MM.1S (cell line): ENCODE data around the gene SYNCRIP.
"Not testable (repeated sequence)": the region's sequence is repeated elsewhere in the genome, so short reads cannot be mapped to it uniquely, and the experiment has no call there.

Experiments
- DNase-seq: peaks from one replicate; pipeline ENCODE4 v3.0.0-alpha.2; 2015
- H2AFZ ChIP-seq: fragments of 300-600 bp; sonication (generic); 2 replicates; pipeline ENCODE4 v1.6.0; 2016; ENCODE audit warnings: antibody characterized with exemption, low read length
- H3F3A ChIP-seq: fragments of 300-600 bp; sonication (generic); 2 replicates; pipeline ENCODE4 v1.6.1; 2016; ENCODE audit warnings: mild to moderate bottlenecking, antibody characterized with exemption, low read length, moderate library complexity, mixed read lengths; ENCODE audit not compliant: insufficient read depth
- H3K27ac ChIP-seq: fragments of 300-600 bp; sonication (generic); 2 replicates; pipeline ENCODE4 v1.5.1; 2016; ENCODE audit warnings: mild to moderate bottlenecking, low read length
- H3K27me3 ChIP-seq: fragments of 300-600 bp; sonication (generic); replicated peaks from 2 replicates; pipeline ENCODE4 v1.6.0; 2016; ENCODE audit warnings: low read length; ENCODE audit not compliant: insufficient read depth
- H3K36me3 ChIP-seq: fragments of 300-600 bp; sonication (generic); replicated peaks from 2 replicates; pipeline ENCODE4 v1.6.1; 2016; ENCODE audit warnings: mild to moderate bottlenecking, low read length, mixed read lengths; ENCODE audit not compliant: insufficient read depth
- H3K4me1 ChIP-seq: fragments of 300-600 bp; sonication (generic); 2 replicates; pipeline ENCODE4 v1.6.1; 2016; ENCODE audit warnings: low read length, mixed read lengths
- H3K4me2 ChIP-seq: fragments of 300-600 bp; sonication (generic); 2 replicates; pipeline ENCODE4 v1.6.0; 2016; ENCODE audit warnings: low read depth, low read length
- H3K4me3 ChIP-seq: fragments of 300-600 bp; sonication (generic); 2 replicates; pipeline ENCODE4 v1.5.1; 2016; ENCODE audit warnings: low read length, mixed read lengths
- H3K79me2 ChIP-seq: fragments of 300-600 bp; sonication (generic); 2 replicates; pipeline ENCODE4 v1.6.1; 2016; ENCODE audit warnings: mixed run types, low read length, mixed read lengths
- H3K9ac ChIP-seq: fragments of 300-600 bp; sonication (generic); 2 replicates; pipeline ENCODE4 v1.6.1; 2016; ENCODE audit warnings: low read length, mixed read lengths
- H3K9me2 ChIP-seq: fragments of 300-600 bp; sonication (generic); replicated peaks from 2 replicates; pipeline ENCODE4 v1.6.1; 2016; ENCODE audit warnings: mild to moderate bottlenecking, low read length, mixed read lengths; ENCODE audit not compliant: insufficient read depth
- H3K9me3 ChIP-seq: fragments of 300-600 bp; sonication (generic); replicated peaks from 2 replicates; pipeline ENCODE4 v1.6.1; 2016; ENCODE audit warnings: mild to moderate bottlenecking, low read length, mixed read lengths; ENCODE audit not compliant: insufficient read depth
- H4K20me1 ChIP-seq: fragments of 300-600 bp; sonication (generic); 2 replicates; pipeline ENCODE4 v1.6.1; 2016; ENCODE audit warnings: mild to moderate bottlenecking, low read length, moderate library complexity, mixed read lengths; ENCODE audit not compliant: insufficient read depth
- CTCF ChIP-seq: fragments of 300-600 bp; sonication (generic); IDR thresholded peaks from 2 replicates; pipeline ENCODE4 v1.5.1; 2016; ENCODE audit warnings: antibody characterized with exemption, low read length, mixed read lengths
- EZH2 ChIP-seq: fragments of 300-600 bp; sonication (generic); optimal IDR thresholded peaks from 2 replicates; pipeline ENCODE3; 2017; ENCODE audit warnings: low read depth, mild to moderate bottlenecking, antibody characterized with exemption, low read length, mixed read lengths
- EZH2phosphoT487 ChIP-seq: fragments of 300-600 bp; sonication (generic); IDR thresholded peaks from 2 replicates; pipeline ENCODE4 v1.6.1; 2018; ENCODE audit warnings: antibody characterized with exemption, low read length

SYNCRIP gene

GRCh38 chr6:85685713-85686112, 43.0 kb upstream of the SYNCRIP start:
- H3K4me3 ChIP-seq = peak overlapping the region; percentile 48
- H3K27me3 ChIP-seq = no peaks in the 10 kb centered on the region
- H3K27ac ChIP-seq = peak overlapping the region; percentile 61; the same call in 1 of the 2 replicates
- peak overlapping the region; percentile 43; the same call in 1 of the 2 replicates for H3K9ac ChIP-seq
- peaks cover 5% of the 10 kb centered on the region; the same call in 1 of the 2 replicates for H3F3A ChIP-seq
- DNase-seq = peak; percentile 69
- no peaks in the 10 kb centered on the region for H3K36me3 ChIP-seq
- H3K9me2 ChIP-seq = no peaks in the 10 kb centered on the region
- H3K4me1 ChIP-seq = peaks cover 9% of the 10 kb centered on the region
- no peaks in the 10 kb centered on the region for H3K79me2 ChIP-seq
- no peak for TF ChIP-seq EZH2phosphoT487
- TF ChIP-seq CTCF = no peak
- TF ChIP-seq EZH2 = no peak
- peak overlapping the region; percentile 79 for H2AFZ ChIP-seq
- H3K4me2 ChIP-seq = peak overlapping the region; percentile 95
- H3K9me3 ChIP-seq = no peaks in the 10 kb centered on the region
- H4K20me1 ChIP-seq = no peaks in the 10 kb centered on the region

GRCh38 chr6:85684809-85685171, 42.1 kb upstream of the SYNCRIP start:
- Histone ChIP-seq H3K4me1 (peaks cover 13% of the 10 kb centered on the region), H3K27ac (no peak overlapping the region), H3F3A (peaks cover 13% of the 10 kb centered on the region), H3K9ac (no peak overlapping the region), H2AFZ (no peak overlapping the region), H4K20me1 (no peaks in the 10 kb centered on the region), H3K79me2 (peaks cover 9% of the 10 kb centered on the region), H3K4me3 (no peak overlapping the region), H3K9me3 (no peaks in the 10 kb centered on the region), H3K36me3 (no peaks in the 10 kb centered on the region), H3K27me3 (no peaks in the 10 kb centered on the region), H3K9me2 (no peaks in the 10 kb centered on the region), H3K4me2 (no peak overlapping the region)
- DNase-seq = no peak
- TF ChIP-seq CTCF = no peak
- TF ChIP-seq EZH2phosphoT487 = no peak
- TF ChIP-seq EZH2 = no peak

GRCh38 chr6:85684133-85684808, 41.6 kb upstream of the SYNCRIP start:
- peaks cover 13% of the 10 kb centered on the region for H3K4me1 ChIP-seq
- H4K20me1 ChIP-seq = no peaks in the 10 kb centered on the region
- no peak for DNase-seq
- H3K27ac ChIP-seq = no peak overlapping the region
- H3K79me2 ChIP-seq = peaks cover 9% of the 10 kb centered on the region
- H3K4me3 ChIP-seq = no peak overlapping the region
- no peak overlapping the region for H3K4me2 ChIP-seq
- no peaks in the 10 kb centered on the region for H3K9me3 ChIP-seq
- no peak overlapping the region for H2AFZ ChIP-seq
- TF ChIP-seq EZH2 (no peak), EZH2phosphoT487 (no peak), CTCF (no peak)
- H3F3A ChIP-seq = peaks cover 18% of the 10 kb centered on the region
- H3K9me2 ChIP-seq = no peaks in the 10 kb centered on the region
- no peaks in the 10 kb centered on the region for H3K36me3 ChIP-seq
- H3K9ac ChIP-seq = no peak overlapping the region
- H3K27me3 ChIP-seq = no peaks in the 10 kb centered on the region

GRCh38 chr6:85681899-85682298, 39.2 kb upstream of the SYNCRIP start:
- not testable (repeated sequence) for H3K4me2 ChIP-seq, H3K9me2 ChIP-seq, H2AFZ ChIP-seq, DNase-seq, H3K9ac ChIP-seq, H3K27me3 ChIP-seq, H3K9me3 ChIP-seq, H3K27ac ChIP-seq, H3K4me3 ChIP-seq, H4K20me1 ChIP-seq, H3K36me3 ChIP-seq
- peaks cover 13% of the 10 kb centered on the region for H3K4me1 ChIP-seq
- H3F3A ChIP-seq = peaks cover 38% of the 10 kb centered on the region
- H3K79me2 ChIP-seq = peaks cover 25% of the 10 kb centered on the region
